HG02763 (cell line): ENCODE measurements around the gene HOXA10.

Experiments
- ATAC-seq: cut with Tn5 transposase; IDR thresholded peaks from one replicate; pipeline ENCODE4 v1.9.1; 2021; ENCODE audit warnings: mild to moderate bottlenecking, moderate library complexity; ENCODE audit not compliant: unreplicated experiment

The HOXA10 gene

DNA sequence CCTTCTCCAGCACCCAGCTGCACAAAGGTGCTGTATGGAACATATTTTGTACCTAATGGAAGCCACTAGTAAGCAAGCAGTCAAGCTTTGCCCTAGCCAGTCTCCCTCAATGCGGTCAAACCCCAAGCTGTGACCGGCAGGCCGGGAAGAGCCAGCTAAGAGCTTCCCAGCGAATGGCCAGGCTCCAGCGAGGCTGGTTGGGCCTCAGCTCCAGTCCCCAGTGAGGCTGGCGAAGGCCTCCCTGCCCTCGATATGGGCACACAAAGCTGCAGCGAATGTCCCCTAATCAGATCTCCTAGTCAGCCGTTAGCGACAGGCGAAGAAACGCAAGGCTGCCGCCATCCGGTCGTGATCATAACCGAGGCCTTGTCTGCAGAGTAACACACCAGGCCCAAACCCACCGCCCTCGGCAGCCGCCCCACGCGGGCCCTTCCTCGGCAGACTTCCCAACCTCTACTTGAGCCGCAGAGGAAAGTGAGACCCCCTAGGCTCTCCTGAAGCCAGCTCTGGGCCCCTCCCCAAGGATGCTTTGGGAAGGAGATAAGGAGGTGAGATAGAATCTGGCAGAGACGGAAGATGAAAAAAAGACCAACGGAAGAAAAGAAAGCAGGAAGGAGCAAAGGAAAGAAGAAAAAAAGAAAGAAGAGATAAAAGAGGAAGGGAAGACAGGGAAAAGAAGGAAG lies 5.7 kb downstream of the HOXA10 start:
- ATAC-seq, result no peak

DNA sequence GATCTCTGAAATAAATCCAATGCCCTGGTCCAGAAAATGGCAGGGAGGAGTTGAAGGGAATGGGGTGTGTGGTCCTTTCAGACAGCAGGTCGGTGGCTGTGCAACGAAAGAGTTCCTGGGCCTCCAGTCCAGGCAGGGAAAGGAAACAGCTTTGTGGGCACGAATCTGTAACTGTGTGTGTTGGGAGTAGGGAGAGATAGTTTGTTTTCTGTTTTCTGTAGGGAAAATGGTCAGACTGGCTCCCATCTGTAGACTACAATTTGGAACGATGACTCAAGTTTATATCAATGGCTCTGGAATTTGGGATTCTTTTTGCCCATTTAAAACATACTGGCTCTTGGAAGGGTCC lies 6.2 kb downstream of the HOXA10 start:
- no peak for ATAC-seq

GRCh38 chr7:27166531-27167505 lies 7.3 kb downstream of the HOXA10 start:
- ATAC-seq, result no peak

DNA sequence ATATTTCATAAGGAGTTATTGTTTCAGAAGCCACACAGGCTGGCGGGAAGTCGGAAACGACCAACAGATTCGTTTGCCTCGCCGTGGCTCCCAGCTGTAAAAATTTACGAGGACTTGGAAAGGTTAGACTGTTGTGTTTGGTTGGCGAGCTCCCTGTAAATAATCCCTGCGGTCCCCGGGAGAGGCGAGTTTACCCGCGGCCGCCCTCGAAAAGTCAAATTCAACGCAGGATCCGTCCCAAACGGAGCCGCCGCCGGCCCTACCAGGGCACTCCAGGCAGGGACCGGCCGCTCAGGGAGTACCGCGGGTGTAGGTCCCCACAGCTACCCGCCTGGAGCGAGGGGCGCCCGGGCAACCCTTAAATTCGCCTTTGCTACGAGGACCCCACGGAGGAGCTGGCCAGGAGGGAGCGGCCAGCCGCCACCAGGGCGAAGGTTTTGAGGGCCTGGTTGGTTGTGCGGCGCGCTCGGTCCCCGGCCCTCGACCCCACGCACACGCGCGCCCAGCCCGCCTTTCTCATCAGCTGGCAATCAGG lies 8.1 kb downstream of the HOXA10 start:
- ATAC-seq, result no peak

DNA sequence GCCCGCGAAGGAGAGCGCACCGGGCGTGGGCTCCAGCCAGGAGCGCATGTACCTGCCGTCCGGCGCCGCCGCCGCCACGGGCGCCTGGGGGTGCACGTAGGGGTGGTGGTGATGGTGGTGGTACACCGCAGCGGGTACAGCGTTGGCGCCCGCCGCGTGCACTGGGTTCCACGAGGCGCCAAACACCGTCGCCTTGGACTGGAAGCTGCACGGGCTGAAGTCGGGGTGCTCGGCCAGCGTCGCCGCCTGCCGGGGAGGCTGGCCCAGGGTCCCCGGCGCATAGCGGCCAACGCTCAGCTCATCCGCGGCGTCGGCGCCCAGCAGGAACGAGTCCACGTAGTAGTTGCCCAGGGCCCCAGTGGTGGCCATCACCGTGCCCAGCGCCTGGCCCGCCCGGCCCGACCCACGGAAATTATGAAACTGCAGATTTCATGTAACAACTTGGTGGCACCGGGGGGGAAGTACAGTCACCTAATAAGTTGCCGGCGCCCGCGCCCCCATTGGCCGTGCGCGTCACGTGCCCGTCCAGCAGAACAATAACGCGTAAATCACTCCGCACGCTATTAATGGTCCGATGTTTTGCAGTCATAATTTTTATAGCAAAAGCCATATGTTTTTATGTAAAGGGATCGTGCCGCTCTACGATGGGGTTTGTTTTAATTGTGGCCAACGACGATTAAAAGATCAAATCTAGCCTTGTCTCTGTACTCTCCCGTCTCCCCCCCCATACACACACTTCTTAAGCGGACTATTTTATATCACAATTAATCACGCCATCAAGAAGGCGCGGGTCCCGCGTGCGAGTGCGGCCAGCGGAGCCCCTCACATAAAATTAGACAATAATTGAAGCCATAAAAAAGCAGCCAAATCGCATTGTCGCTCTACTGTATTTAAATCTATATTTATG lies 8.8 kb downstream of the HOXA10 start, which contains the start of gene HOXA9:
Gene HOXA9, minus strand, starts transcription at position 449 of the 907 bp plus-strand sequence. Its CDS starts 80 bp downstream, at position 369.
- ATAC-seq, result no peak

DNA sequence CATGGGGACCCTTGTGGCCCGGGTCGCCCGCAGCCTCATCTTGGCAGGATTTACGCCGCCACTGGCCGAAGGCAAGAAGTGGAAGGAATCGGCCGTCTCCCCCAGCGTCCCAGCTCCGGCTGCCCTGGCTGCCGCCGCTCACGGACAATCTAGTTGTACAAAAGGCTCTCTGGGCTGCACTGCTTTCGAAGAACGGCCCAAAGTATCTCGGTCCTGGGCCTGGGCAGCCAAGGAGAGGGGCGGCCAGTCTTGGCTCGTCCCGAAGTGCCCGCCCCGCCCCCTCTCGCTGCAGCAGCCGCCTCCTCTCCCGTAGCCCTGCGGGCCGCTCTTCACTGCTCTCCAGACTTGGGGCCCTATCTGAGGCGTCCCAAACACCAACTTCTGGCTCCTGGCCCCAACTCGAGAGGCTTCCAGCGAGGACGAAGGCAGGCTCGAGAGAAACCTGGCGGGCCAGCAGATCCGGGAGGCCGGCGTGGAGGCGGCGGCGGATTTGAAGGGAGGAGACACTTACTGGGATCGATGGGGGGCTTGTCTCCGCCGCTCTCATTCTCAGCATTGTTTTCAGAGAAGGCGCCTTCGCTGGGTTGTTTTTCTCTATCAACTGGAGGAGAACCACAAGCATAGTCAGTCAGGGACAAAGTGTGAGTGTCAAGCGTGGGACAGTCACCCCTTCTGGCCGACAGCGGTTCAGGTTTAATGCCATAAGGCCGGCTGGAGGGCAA lies 9.6 kb downstream of the HOXA10 start:
- ATAC-seq, result no peak

- ATAC-seq, result no peak
Observed at GRCh38 chr7:27164045-27164366, 10.1 kb downstream of the HOXA10 start.

DNA sequence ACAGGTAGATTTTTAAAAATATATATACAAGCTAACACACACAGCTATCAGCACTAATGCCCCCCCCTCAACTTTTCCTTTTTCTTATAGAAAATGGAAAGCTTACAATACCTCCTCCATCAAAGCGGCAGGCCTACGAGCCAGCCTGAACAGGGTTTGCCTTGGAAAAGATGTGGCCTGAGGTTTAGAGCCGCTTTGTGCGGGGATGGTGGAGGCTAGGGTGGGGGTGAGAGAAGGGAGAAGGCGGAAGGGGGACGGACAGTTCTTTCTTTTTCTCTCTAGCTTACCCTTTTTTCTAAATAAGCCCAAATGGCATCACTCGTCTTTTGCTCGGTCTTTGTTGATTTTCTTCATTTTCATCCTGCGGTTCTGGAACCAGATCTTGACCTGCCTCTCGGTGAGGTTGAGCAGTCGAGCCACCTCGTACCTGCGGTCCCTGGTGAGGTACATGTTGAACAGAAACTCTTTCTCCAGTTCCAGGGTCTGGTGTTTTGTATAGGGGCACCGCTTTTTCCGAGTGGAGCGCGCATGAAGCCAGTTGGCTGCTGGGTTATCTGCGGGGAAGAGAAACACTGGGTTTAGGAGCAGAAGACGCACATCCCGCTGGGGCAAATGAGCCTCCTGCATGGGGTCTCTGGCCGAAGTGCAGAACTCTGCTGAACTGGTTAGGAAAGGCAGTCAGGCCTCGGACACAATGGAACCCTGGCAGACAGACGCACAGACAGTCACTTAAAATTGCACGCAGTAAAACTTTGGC lies 10.7 kb downstream of the HOXA10 start:
- no peak for ATAC-seq

- no peak for ATAC-seq
Observed at GRCh38 chr7:27162561-27163287, 11.4 kb downstream of the HOXA10 start.

- no peak for ATAC-seq
Observed at GRCh38 chr7:27161721-27162560, 12.2 kb downstream of the HOXA10 start.

DNA sequence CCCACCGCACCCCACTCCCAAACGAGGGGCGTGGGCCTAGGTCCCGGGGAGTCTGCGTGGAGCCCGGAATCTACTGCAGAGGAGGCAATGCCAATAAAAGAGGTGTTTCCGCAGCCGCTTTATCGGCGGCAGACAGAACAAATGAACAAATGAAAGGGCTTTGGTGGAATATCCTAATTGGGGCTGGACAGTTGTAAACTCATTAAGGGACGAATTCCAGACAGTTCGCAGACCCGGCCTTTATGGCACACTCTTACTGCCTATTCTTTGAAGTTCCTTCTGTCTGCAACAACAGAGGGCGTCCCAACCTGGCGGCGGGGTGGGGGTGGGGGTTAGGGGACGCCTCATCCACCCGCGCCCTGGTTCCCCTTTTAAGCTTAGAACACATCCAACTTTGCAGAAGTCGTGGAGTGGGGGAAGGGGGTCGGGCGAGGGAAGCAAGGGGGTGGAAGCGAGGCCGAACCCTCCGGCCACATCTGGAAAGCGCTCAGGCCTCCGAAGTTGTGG lies 12.9 kb downstream of the HOXA10 start:
- ATAC-seq, result no peak

- peak; percentile 43 for ATAC-seq
Observed at GRCh38 chr7:27160546-27161213, 13.4 kb downstream of the HOXA10 start.

DNA sequence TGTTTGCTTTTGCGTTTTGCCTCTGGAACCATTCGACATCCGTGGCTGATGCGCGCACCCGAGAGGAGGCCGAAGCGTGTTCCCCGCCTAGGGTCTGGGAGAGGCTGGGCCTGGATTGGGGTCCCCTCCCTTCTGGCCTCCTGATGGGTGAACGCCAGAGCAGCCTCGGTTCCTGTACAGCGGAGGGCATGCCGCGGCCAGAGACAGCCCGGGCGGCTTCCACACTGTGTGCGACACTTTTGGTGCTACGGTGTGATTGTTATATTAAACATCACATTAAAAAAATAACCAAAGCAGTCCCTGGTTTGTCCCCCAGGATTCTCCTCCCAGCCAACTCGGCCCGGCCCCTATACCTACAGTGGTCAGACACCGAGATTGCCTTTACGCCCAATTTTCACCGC lies 14.0 kb downstream of the HOXA10 start:
- no peak for ATAC-seq

GRCh38 chr7:27159266-27160144 lies 14.6 kb downstream of the HOXA10 start:
- no peak for ATAC-seq

DNA sequence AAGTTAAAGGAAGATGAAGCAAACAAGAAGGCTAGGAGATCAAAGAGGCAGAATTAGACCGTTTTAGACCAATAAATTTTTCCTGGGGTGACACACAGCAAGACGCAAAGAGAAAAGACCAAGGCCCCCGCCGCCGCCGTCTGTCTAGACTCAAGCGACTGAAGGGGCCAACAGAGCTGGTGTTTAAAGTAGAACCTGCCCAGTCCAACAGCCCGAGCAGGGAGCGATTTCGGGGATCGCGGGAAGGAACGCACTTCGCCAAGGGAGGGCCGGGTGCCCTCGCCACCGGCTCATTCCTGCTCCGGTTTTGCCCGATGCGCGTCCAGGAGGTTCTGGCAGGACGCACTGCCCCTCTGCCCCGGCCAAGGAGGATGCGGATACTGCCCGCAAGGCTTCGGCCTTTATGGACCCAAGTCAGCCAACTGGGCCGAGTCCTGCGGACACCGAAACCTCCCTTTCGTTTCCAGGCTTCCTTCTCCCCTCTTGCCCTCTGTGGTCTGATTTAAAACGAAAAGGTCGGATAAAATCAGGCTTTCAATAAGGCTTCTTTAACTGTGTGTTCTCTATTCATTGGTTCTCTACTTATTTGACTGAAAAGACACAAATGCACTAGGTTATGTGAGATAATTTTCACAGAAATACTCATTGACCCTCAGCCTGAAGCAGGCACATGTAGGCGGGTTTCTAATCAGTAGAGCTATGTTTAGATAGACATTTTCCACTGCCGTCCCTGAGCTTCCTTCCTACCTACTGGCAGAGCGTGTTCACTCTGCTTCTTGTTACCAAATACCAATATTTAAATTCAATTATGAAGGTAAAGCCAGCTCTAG lies 15.5 kb downstream of the HOXA10 start:
- no peak for ATAC-seq
